ENCODE measurements around the gene CBX6. TPM values are rescaled to one million over a fixed set of nuclear protein-coding genes. Genes with fewer than 3 reads are reported as not detected.

CBX6 gene
- total and polyA plus RNA-seq, 9 of the 15 experiments (the other 6 are each of a cell fraction or from before 2014, with no cell fraction given), result 0.75 to 31.6 (median 8.0) TPM

GRCh38 chr22:38852522-38852921, 19.5 kb downstream of the CBX6 start:
- H3K9me1 ChIP-seq (ENCODE audit: control insufficient read depth, insufficient read depth, low read length), result peaks cover 3% of the 10 kb centered on the region
- FAIRE-seq, result no peak
- POLR2A ChIA-PET, result interaction anchor here (1.9 kb wide), 1 partner anchor 11 kb away, joined by 4 read pairs; no protein-coding TSS in a partner anchor

More at GRCh38 chr22:38852522-38852921, 19.5 kb downstream of the CBX6 start:
- peaks cover 5 to 20% of the 10 kb centered on the region in 2 experiments; a peak in 4 of 5 replicates for H3K4me1 ChIP-seq (replicated peaks in 1 of 2; ENCODE audit: control insufficient read depth in 2 of 2, insufficient read depth in 2 of 2, low read length in 2 of 2)
- ATAC-seq (no peak), DNase-seq (ENCODE audit: extremely low read depth in 1 of 4, low spot score in 3 of 4) (no peak)
- H3K79me2 ChIP-seq (ENCODE audit: control insufficient read depth, insufficient read depth, low read length), result no peaks in the 10 kb centered on the region
- CTCF ChIA-PET (ENCODE audit: low intra/inter-chr PET ratio), result no interaction called here
- in situ Hi-C loops (cut with MboI), result loop anchor here (5.0 kb wide), 1 partner anchor 85 kb away; no protein-coding TSS in a partner anchor
- no peak overlapping the region for H3K4me2 ChIP-seq (ENCODE audit: insufficient read depth, low read length)
- H4K20me1 ChIP-seq (replicated peaks; ENCODE audit: control insufficient read depth, insufficient read depth, low read length), result no peaks in the 10 kb centered on the region
- H3K9me3 ChIP-seq (replicated peaks; ENCODE audit: control insufficient read depth, insufficient read depth, low read depth, low read length), result no peaks in the 10 kb centered on the region
- TF ChIP-seq ZFP36 (IDR thresholded peaks at IDR 0.05; ENCODE audit: low read depth, low read length, partially characterized antibody) (peak; percentile 82), SIN3A (IDR thresholded peaks at IDR 0.05; ENCODE audit: borderline replicate concordance in 2 of 2, control insufficient read depth in 1 of 2, low read depth in 2 of 2, low read length in 2 of 2) (no peak), SMARCA5 (IDR thresholded peaks at IDR 0.05) (0 out of 2 replicates have a peak, but pooled peaks have one; percentile 36), RBM25 (IDR thresholded peaks at IDR 0.05; ENCODE audit: low read depth, low read length, severe bottlenecking) (peak; percentile 97), HDAC2 (IDR thresholded peaks at IDR 0.05) (peak; percentile 67; the same call in 1 of the 2 replicates), PTBP1 (IDR thresholded peaks at IDR 0.05; ENCODE audit: low read depth, low read length) (0 out of 2 replicates have a peak, but pooled peaks have one; percentile 23), ADNP (tag; IDR thresholded peaks at IDR 0.05) (peak; percentile 66; the same call in 1 of the 2 replicates), THRA (IDR thresholded peaks at IDR 0.05) (no peak), CREB3 (tag; conservative IDR thresholded peaks at IDR 0.05; ENCODE audit: low read depth) (no peak), KDM1A (IDR thresholded peaks at IDR 0.05) (peak; percentile 80 to 86), RCOR1 (IDR thresholded peaks at IDR 0.05; ENCODE audit: borderline replicate concordance in 1 of 2, low read depth in 2 of 2, low read length in 2 of 2) (0 out of 4 replicates have a peak, but pooled peaks of 1 of the 2 experiments have one; percentile 52), BCOR (IDR thresholded peaks at IDR 0.05) (peak; percentile 97)
- TF ChIP-seq, protein P1, sequence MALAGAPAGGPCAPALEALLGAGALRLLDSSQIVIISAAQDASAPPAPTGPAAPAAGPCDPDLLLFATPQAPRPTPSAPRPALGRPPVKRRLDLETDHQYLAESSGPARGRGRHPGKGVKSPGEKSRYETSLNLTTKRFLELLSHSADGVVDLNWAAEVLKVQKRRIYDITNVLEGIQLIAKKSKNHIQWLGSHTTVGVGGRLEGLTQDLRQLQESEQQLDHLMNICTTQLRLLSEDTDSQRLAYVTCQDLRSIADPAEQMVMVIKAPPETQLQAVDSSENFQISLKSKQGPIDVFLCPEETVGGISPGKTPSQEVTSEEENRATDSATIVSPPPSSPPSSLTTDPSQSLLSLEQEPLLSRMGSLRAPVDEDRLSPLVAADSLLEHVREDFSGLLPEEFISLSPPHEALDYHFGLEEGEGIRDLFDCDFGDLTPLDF (CRISPR knock-in tag; IDR thresholded peaks at IDR 0.05), result no peak
- BruUV-seq (replicated peaks), result no TSS peak
- H3K4me3 ChIP-seq, result no peak overlapping the region
- H3K27me3 ChIP-seq (ENCODE audit: control insufficient read depth in 2 of 2, insufficient read depth in 2 of 2, low read length in 2 of 2), result no peaks in the 10 kb centered on the region
- no peak overlapping the region for H2AFZ ChIP-seq (ENCODE audit: low read depth, low read length)
- H3K36me3 ChIP-seq (ENCODE audit: control insufficient read depth, insufficient read depth, low read length), result no peaks in the 10 kb centered on the region
- intact Hi-C loops (cut with micrococcal nuclease), result no loop called here
- H3K9ac ChIP-seq (ENCODE audit: insufficient read depth in 1 of 2, low read depth in 2 of 2, low read length in 2 of 2), result peak overlapping the region in 1 of 2 experiments; percentile 45; a peak in 1 of 4 replicates
- H3K27ac ChIP-seq (ENCODE audit: extremely low read depth, low read depth, low read length), result no peak overlapping the region
- WGBS (ENCODE audit: insufficient coverage, low coverage, missing lambda C conversion rate), result 55% methylated on average over 1 of the region's 1 CpG

Data from K562 (cell line).